Kidney (tissue), 14 donors: ENCODE data around the gene DTNB. TPM values are rescaled to one million over a fixed set of nuclear protein-coding genes. Genes with fewer than 3 reads are reported as not detected.
"Not testable (repeated sequence)": the region's sequence is repeated elsewhere in the genome, so short reads cannot be mapped to it uniquely, and the experiment has no call there.

Experiments
- DNase-seq, 5 donors: peaks; one replicate each; pipeline ENCODE4 v3.0.0-alpha.2; 2013 to 2020
- FAIRE-seq: peaks from 2 replicates; lab custom pipeline; 2012; peaks lifted over from hg19 to GRCh38; lab: Jason Lieb, UNC
- H3K27ac ChIP-seq, 2 donors: one replicate each; pipeline ENCODE4 v1.7.0; 2013; ENCODE audit warnings: low read depth in 2 of 2, low read length in 2 of 2, inconsistent platforms in 1 of 2
- H3K27me3 ChIP-seq: one replicate; pipeline ENCODE4 v1.7.1; 2013; ENCODE audit warnings: low read length, inconsistent platforms; ENCODE audit not compliant: control insufficient read depth, insufficient read depth
- H3K36me3 ChIP-seq, 3 donors: one replicate each; pipeline versions ENCODE4 v1.7.0 to v1.7.1; 2013; ENCODE audit warnings: low read length in 3 of 3, control low read depth in 1 of 3, inconsistent platforms in 1 of 3; ENCODE audit not compliant: insufficient read depth in 3 of 3, control insufficient read depth in 2 of 3
- H3K4me1 ChIP-seq, 3 donors: one replicate each; pipeline versions ENCODE4 v1.7.0 to v1.7.1; 2013; ENCODE audit warnings: low read length in 3 of 3, inconsistent platforms in 1 of 3, low read depth in 1 of 3; ENCODE audit not compliant: control insufficient read depth in 2 of 3, insufficient read depth in 2 of 3
- H3K4me3 ChIP-seq, 3 donors: one replicate each; pipeline versions ENCODE4 v1.7.0 to v1.8.1; 2013; ENCODE audit warnings: low read length in 3 of 3, control low read depth in 1 of 3, inconsistent platforms in 1 of 3
- H3K9ac ChIP-seq, 3 donors: one replicate each; pipeline versions ENCODE4 v1.7.0 to v1.7.1; 2013; ENCODE audit warnings: low read length in 3 of 3, control low read depth in 1 of 3, inconsistent platforms in 1 of 3
- H3K9me3 ChIP-seq, 3 donors: one replicate each; pipeline versions ENCODE4 v1.7.0 to v1.7.1; 2013; ENCODE audit warnings: low read length in 3 of 3, control low read depth in 1 of 3, inconsistent platforms in 1 of 3; ENCODE audit not compliant: control insufficient read depth in 2 of 3, insufficient read depth in 1 of 3
- CTCF ChIP-seq: IDR thresholded peaks from 3 replicates; pipeline ENCODE4 v1.5.1; 2012; ENCODE audit warnings: mild to moderate bottlenecking, moderate library complexity, borderline replicate concordance; ENCODE audit not compliant: insufficient read depth; ENCODE audit errors: extremely low read depth
- intact Hi-C: fragments of 100-400 bp; cut with DNase I; formaldehyde crosslinking; loops from one replicate; pipeline ENCODE4 v1.11.1; 2022
- polyA plus RNA-seq: library from polyadenylated mRNA; stranded (reverse); fragments of 350-450 nt; fragmentation: Illumina TruSeq; extraction: RNeasy Lipid Tissue Mini Kit (QIAGEN cat#74804); gene quantifications from one replicate; pipeline ENCODE4 v1.2.3, GENCODE V29; 2014; ENCODE audit warnings: low read depth, low replicate concordance; ENCODE audit not compliant: insufficient read depth
- total RNA-seq: library from RNA; stranded (reverse); fragmentation: NEBNext Ultra II Directional; extraction: Animal tissue kit (Norgen Biotek cat#: 25700); gene quantifications from one replicate; pipeline ENCODE4 v1.2.1, GENCODE V29; 2021
- donor health status: control.
- donor health status: control.
- donor health status: control.
- donor health status: control.
- donor health status: control.
- donor health status: DM: yes; HTN: yes; CAD: no.
- donor health status: Normal renal cell carcinoma (clear cell type).

The DTNB gene
- total and polyA plus RNA-seq, 2 donors from 2014 or later, result 23.0 to 28.1 TPM

- no peak overlapping the region for H3K4me3 ChIP-seq
- no peaks in the 10 kb centered on the region for H3K36me3 ChIP-seq
- no peak overlapping the region for H3K9ac ChIP-seq
- no peak overlapping the region for H3K27ac ChIP-seq
- no peaks in the 10 kb centered on the region for H3K27me3 ChIP-seq
- H3K9me3 ChIP-seq, result no peaks in the 10 kb centered on the region
- DNase-seq (peak in 1 of 5 donors; percentile 1), FAIRE-seq (no peak)
- intact Hi-C loops, result no loop called here
- TF ChIP-seq CTCF, result no peak
- no peaks in the 10 kb centered on the region for H3K4me1 ChIP-seq
Observed at GRCh38 chr2:25405611-25406295, 267.6 kb downstream of the DTNB start.

GRCh38 chr2:25403120-25403760 lies 270.1 kb downstream of the DTNB start:
- intact Hi-C loops, result not testable (repeated sequence)

GRCh38 chr2:25402477-25402876 lies 270.9 kb downstream of the DTNB start:
- TF ChIP-seq CTCF, result no peak
- no peak overlapping the region for H3K9ac ChIP-seq
- no peaks in the 10 kb centered on the region for H3K9me3 ChIP-seq
- H3K36me3 ChIP-seq, result no peaks in the 10 kb centered on the region
- H3K4me1 ChIP-seq, result no peaks in the 10 kb centered on the region
- H3K27ac ChIP-seq, result no peak overlapping the region
- DNase-seq, result no peak
- no peaks in the 10 kb centered on the region for H3K27me3 ChIP-seq
- intact Hi-C loops, result no loop called here
- H3K4me3 ChIP-seq, result no peak overlapping the region
- FAIRE-seq, result no peak

More at GRCh38 chr2:25403120-25403760, 270.1 kb downstream of the DTNB start:
- not testable (repeated sequence) for H3K4me1 ChIP-seq, H3K9ac ChIP-seq, H3K27ac ChIP-seq, H3K4me3 ChIP-seq, H3K9me3 ChIP-seq, H3K27me3 ChIP-seq, FAIRE-seq, H3K36me3 ChIP-seq
- DNase-seq, result peak in 2 of 5 donors; percentile 25 to 27

- no peak for TF ChIP-seq CTCF
- H3K36me3 ChIP-seq, result no peaks in the 10 kb centered on the region
- FAIRE-seq (no peak), DNase-seq (peak in 1 of 5 donors; percentile 3)
- no peak overlapping the region for H3K27ac ChIP-seq
- intact Hi-C loops, result no loop called here
- H3K27me3 ChIP-seq, result no peaks in the 10 kb centered on the region
- H3K4me3 ChIP-seq, result no peak overlapping the region
- H3K9me3 ChIP-seq, result no peaks in the 10 kb centered on the region
- H3K9ac ChIP-seq, result no peak overlapping the region
- no peaks in the 10 kb centered on the region for H3K4me1 ChIP-seq
Observed at GRCh38 chr2:25401307-25402026, 271.9 kb downstream of the DTNB start.
